GM23338 (cell line): Measurements from ENCODE around the gene RPTOR. TPM values are rescaled to one million over a fixed set of nuclear protein-coding genes. Genes with fewer than 3 reads are reported as not detected.

Source experiments
- ATAC-seq: fragments of 200-7000 bp; cut with Tn5 transposase; 3 replicates; pipeline ENCODE4 v1.9.1; 2020
- DNase-seq: peaks from one replicate; pipeline ENCODE4 v3.0.0-alpha.2; 2015; ENCODE audit warnings: low spot score
- H2AFZ ChIP-seq: fragments of 200-600 bp; sonication (generic); 2 replicates; pipeline ENCODE4 v1.8.0; 2016; ENCODE audit warnings: antibody characterized with exemption, mild to moderate bottlenecking, moderate library complexity
- H3F3A ChIP-seq: fragments of 200-600 bp; sonication (generic); replicated peaks from 2 replicates; pipeline ENCODE4 v1.8.0; 2017; ENCODE audit warnings: antibody characterized with exemption, mixed run types, low read depth
- H3K27ac ChIP-seq: fragments of 200-600 bp; sonication (generic); 2 replicates; pipeline ENCODE4 v1.6.1; 2016; ENCODE audit warnings: low read depth
- H3K27me3 ChIP-seq: fragments of 200-600 bp; sonication (generic); 2 replicates; pipeline ENCODE4 v1.8.0; 2016; ENCODE audit warnings: mild to moderate bottlenecking, mixed run types, moderate library complexity; ENCODE audit not compliant: insufficient read depth
- H3K36me3 ChIP-seq: fragments of 200-600 bp; sonication (generic); 2 replicates; pipeline ENCODE4 v1.8.0; 2016; ENCODE audit warnings: mild to moderate bottlenecking; ENCODE audit not compliant: insufficient read depth
- H3K4me1 ChIP-seq: fragments of 200-600 bp; sonication (generic); 2 replicates; pipeline ENCODE4 v1.8.0; 2016; ENCODE audit warnings: mild to moderate bottlenecking, moderate library complexity; ENCODE audit not compliant: insufficient read depth
- H3K4me2 ChIP-seq: fragments of 200-600 bp; sonication (generic); 2 replicates; pipeline ENCODE4 v1.7.1; 2017; ENCODE audit warnings: mixed run types
- H3K4me3 ChIP-seq: fragments of 200-600 bp; sonication (generic); 2 replicates; pipeline ENCODE4 v1.6.1; 2016; ENCODE audit warnings: mixed run types
- H3K79me2 ChIP-seq: fragments of 200-600 bp; sonication (generic); replicated peaks from 2 replicates; pipeline ENCODE4 v1.8.0; 2017; ENCODE audit warnings: mild to moderate bottlenecking; ENCODE audit not compliant: insufficient read depth
- H3K9me2 ChIP-seq: fragments of 200-600 bp; sonication (generic); 2 replicates; pipeline ENCODE4 v1.8.0; 2017; ENCODE audit not compliant: insufficient read depth
- H4K20me1 ChIP-seq: fragments of 200-600 bp; sonication (generic); replicated peaks from 2 replicates; pipeline ENCODE4 v1.8.0; 2017; ENCODE audit warnings: mild to moderate bottlenecking; ENCODE audit not compliant: insufficient read depth
- H3K27ac Mint-ChIP-seq: 2 replicates; pipeline ENCODE4 v1.8.0; 2020; ENCODE audit warnings: inconsistent platforms, mild to moderate bottlenecking, moderate library complexity, mixed read lengths
- H3K27me3 Mint-ChIP-seq: 3 replicates; pipeline ENCODE4 v1.8.0; 2022; ENCODE audit warnings: low read depth, mild to moderate bottlenecking, moderate library complexity, mixed read lengths, inconsistent platforms; ENCODE audit not compliant: insufficient read depth, poor library complexity
- H3K36me3 Mint-ChIP-seq: 3 replicates; pipeline ENCODE4 v1.8.0; 2021; ENCODE audit warnings: low read depth, mild to moderate bottlenecking, inconsistent platforms, moderate library complexity, mixed read lengths
- H3K4me1 Mint-ChIP-seq: 3 replicates; pipeline ENCODE4 v1.8.0; 2020; ENCODE audit warnings: mild to moderate bottlenecking, inconsistent platforms, mixed read lengths
- H3K4me3 Mint-ChIP-seq: 3 replicates; pipeline ENCODE4 v1.8.0; 2021; ENCODE audit warnings: moderate library complexity, mild to moderate bottlenecking, inconsistent platforms, mixed read lengths
- H3K9me3 Mint-ChIP-seq: 3 replicates; pipeline ENCODE4 v1.8.0; 2020; ENCODE audit warnings: moderate library complexity, mild to moderate bottlenecking, inconsistent platforms, mixed read lengths
- CREB1 ChIP-seq: fragments of 250-450 bp; sonication (Bioruptor Pico); IDR thresholded peaks from 2 replicates; pipeline ENCODE4 v1.5.0; 2020; ENCODE audit warnings: low read depth, mild to moderate bottlenecking, moderate library complexity
- CTCF ChIP-seq, 2 experiments: fragments of 200-600 bp in 1 of 2; sonication (generic) in 1 of 2; conservative IDR thresholded peaks; 2 replicates each; pipeline versions ENCODE4 v1.5.1 to v1.6.1; 2016 to 2017; ENCODE audit warnings: antibody characterized with exemption in 2 of 2, low read depth in 2 of 2, mild to moderate bottlenecking in 2 of 2, moderate library complexity in 1 of 2
- EZH2phosphoT487 ChIP-seq: fragments of 200-600 bp; sonication (generic); IDR thresholded peaks from one replicate; pipeline ENCODE4 v1.8.1; 2018; ENCODE audit warnings: antibody characterized with exemption; ENCODE audit not compliant: unreplicated experiment
- JUNB ChIP-seq: IDR thresholded peaks from one replicate; pipeline ENCODE4 v1.6.1; 2016; ENCODE audit warnings: antibody characterized with exemption; ENCODE audit not compliant: unreplicated experiment
- POLR2AphosphoS5 ChIP-seq: IDR thresholded peaks from 2 replicates; pipeline ENCODE4 v1.6.1; 2016; ENCODE audit warnings: antibody characterized with exemption, low read depth
- REST ChIP-seq: IDR thresholded peaks from one replicate; pipeline ENCODE4 v1.6.1; 2018; ENCODE audit warnings: antibody characterized with exemption; ENCODE audit not compliant: unreplicated experiment
- STAT1 ChIP-seq: IDR thresholded peaks from one replicate; pipeline ENCODE4 v1.6.1; 2016; ENCODE audit warnings: antibody characterized with exemption; ENCODE audit not compliant: unreplicated experiment
- ZNF114 ChIP-seq: fragments of 250-450 bp; sonication (Bioruptor Pico); IDR thresholded peaks from 2 replicates; pipeline ENCODE4 v1.5.0; 2020; ENCODE audit warnings: mild to moderate bottlenecking, moderate library complexity
- ZNF331 ChIP-seq: fragments of 250-450 bp; sonication (Bioruptor Pico); IDR thresholded peaks from 2 replicates; pipeline ENCODE4 v1.5.0; 2020; ENCODE audit warnings: low read depth, mild to moderate bottlenecking, moderate library complexity
- ZNF462 ChIP-seq: fragments of 250-450 bp; sonication (Bioruptor Pico); IDR thresholded peaks from 2 replicates; pipeline ENCODE4 v1.5.0; 2020; ENCODE audit warnings: mild to moderate bottlenecking, moderate library complexity
- polyA plus RNA-seq: library from polyadenylated mRNA; unstranded; fragments of >200 nt; fragmentation: Nextera tagmentation; extraction: Ambion mirVana; gene quantifications from 2 replicates; pipeline ENCODE4 v1.2.1, GENCODE V29; 2016
- total RNA-seq: library from RNA; depleted of rRNA; stranded (reverse); fragments of >200 nt; shearing (Covaris generic); gene quantifications from 2 replicates; pipeline ENCODE4 v1.2.3, GENCODE V29; 2014

RPTOR gene
- total and polyA plus RNA-seq, 2 experiments from 2014 or later = 9.5 to 38.0 TPM

- Histone ChIP-seq H3F3A (no peaks in the 10 kb centered on the region), H3K27ac (no peak overlapping the region), H3K9me2 (no peaks in the 10 kb centered on the region), H3K4me1 (no peaks in the 10 kb centered on the region), H3K4me3 (no peak overlapping the region), H3K36me3 (peaks cover 3% of the 10 kb centered on the region; the same call in 1 of the 2 replicates), H3K79me2 (no peaks in the 10 kb centered on the region), H3K4me2 (no peak overlapping the region), H3K27me3 (no peaks in the 10 kb centered on the region), H2AFZ (no peak overlapping the region), H4K20me1 (no peaks in the 10 kb centered on the region)
- peaks cover 18% of the 10 kb centered on the region for H3K36me3 Mint-ChIP-seq
- ATAC-seq = no peak
- no peak for TF ChIP-seq REST
- no peak for TF ChIP-seq EZH2phosphoT487
- no peak for TF ChIP-seq CREB1 (CRISPR knock-in tag)
- no peak for TF ChIP-seq ZNF462
- no peak for TF ChIP-seq ZNF331 (CRISPR knock-in tag)
- TF ChIP-seq STAT1 = no peak
- no peak for TF ChIP-seq POLR2AphosphoS5
- TF ChIP-seq JUNB = no peak
- TF ChIP-seq ZNF114 = no peak
- TF ChIP-seq CTCF (conservative IDR thresholded peaks at IDR 0.05; ENCODE audit: low read depth in 2 of 2) = no peak
- peaks cover 15% of the 10 kb centered on the region for H3K27me3 Mint-ChIP-seq
- H3K27ac Mint-ChIP-seq = no peak overlapping the region
- H3K4me1 Mint-ChIP-seq = peaks cover 2% of the 10 kb centered on the region; the same call in 2 of the 3 replicates
- no peak for DNase-seq
- no peak overlapping the region for H3K4me3 Mint-ChIP-seq
- H3K9me3 Mint-ChIP-seq = no peaks in the 10 kb centered on the region; the same call in 2 of the 3 replicates
Measured at GRCh38 chr17:80943346-80944145, 398.9 kb downstream of the RPTOR start.
